ENCODE results near the gene DDC. TPM values are rescaled to one million over a fixed set of nuclear protein-coding genes. Genes with fewer than 3 reads are reported as not detected.

DDC gene
- total RNA-seq, 2 donors from 2014 or later, result 1.5 to 1.9 TPM

GRCh38 chr7:50455658-50456057 is 109.5 kb downstream of the DDC start:
- Histone ChIP-seq H3K4me1 (replicated peaks) (no peaks in the 10 kb centered on the region), H3K27ac (no peak overlapping the region), H3K36me3 (no peaks in the 10 kb centered on the region), H3K9me3 (no peaks in the 10 kb centered on the region), H3K4me3 (no peak overlapping the region), H3K27me3 (replicated peaks; ENCODE audit: insufficient read depth) (no peaks in the 10 kb centered on the region)
- TF ChIP-seq POLR2AphosphoS5 (IDR thresholded peaks at IDR 0.05), result no peak
- no peak for DNase-seq (ENCODE audit: low spot score)
- intact Hi-C loops (cut with DNase I), result no loop called here

DNA sequence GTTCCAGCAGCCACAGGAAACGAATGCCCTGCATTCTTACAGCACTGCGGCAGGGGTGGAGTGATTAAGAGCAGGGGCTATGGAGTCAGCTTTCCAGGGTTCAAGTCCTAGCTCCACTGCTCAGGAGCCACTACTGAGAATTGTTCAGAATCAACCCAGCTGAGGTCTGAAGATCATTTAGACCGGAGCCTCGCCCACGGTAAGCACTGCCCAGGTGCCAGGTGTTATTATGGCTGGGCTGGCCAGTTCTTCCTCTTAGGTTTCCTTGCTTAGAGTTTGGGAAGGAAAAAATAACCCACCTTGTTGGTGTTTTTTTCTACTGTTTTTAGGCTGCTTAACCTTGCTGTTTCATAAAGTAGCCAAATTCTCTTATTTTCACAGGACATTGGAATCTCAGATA is 110.2 kb downstream of the DDC start:
- Histone ChIP-seq H3K4me1 (replicated peaks) (no peaks in the 10 kb centered on the region), H3K27me3 (replicated peaks; ENCODE audit: insufficient read depth) (no peaks in the 10 kb centered on the region), H3K9me3 (no peaks in the 10 kb centered on the region), H3K36me3 (no peaks in the 10 kb centered on the region), H3K4me3 (no peak overlapping the region), H3K27ac (no peak overlapping the region)
- TF ChIP-seq POLR2AphosphoS5 (IDR thresholded peaks at IDR 0.05), result no peak
- TF ChIP-seq, protein P1, sequence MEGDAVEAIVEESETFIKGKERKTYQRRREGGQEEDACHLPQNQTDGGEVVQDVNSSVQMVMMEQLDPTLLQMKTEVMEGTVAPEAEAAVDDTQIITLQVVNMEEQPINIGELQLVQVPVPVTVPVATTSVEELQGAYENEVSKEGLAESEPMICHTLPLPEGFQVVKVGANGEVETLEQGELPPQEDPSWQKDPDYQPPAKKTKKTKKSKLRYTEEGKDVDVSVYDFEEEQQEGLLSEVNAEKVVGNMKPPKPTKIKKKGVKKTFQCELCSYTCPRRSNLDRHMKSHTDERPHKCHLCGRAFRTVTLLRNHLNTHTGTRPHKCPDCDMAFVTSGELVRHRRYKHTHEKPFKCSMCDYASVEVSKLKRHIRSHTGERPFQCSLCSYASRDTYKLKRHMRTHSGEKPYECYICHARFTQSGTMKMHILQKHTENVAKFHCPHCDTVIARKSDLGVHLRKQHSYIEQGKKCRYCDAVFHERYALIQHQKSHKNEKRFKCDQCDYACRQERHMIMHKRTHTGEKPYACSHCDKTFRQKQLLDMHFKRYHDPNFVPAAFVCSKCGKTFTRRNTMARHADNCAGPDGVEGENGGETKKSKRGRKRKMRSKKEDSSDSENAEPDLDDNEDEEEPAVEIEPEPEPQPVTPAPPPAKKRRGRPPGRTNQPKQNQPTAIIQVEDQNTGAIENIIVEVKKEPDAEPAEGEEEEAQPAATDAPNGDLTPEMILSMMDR (IDR thresholded peaks at IDR 0.05), result no peak
- TF ChIP-seq POLR2A (IDR thresholded peaks at IDR 0.05), result no peak
- intact Hi-C loops (cut with DNase I), result no loop called here
- 62% methylated on average over 5 of the region's 5 CpGs for WGBS
- no peak for DNase-seq (ENCODE audit: low spot score)

DNA sequence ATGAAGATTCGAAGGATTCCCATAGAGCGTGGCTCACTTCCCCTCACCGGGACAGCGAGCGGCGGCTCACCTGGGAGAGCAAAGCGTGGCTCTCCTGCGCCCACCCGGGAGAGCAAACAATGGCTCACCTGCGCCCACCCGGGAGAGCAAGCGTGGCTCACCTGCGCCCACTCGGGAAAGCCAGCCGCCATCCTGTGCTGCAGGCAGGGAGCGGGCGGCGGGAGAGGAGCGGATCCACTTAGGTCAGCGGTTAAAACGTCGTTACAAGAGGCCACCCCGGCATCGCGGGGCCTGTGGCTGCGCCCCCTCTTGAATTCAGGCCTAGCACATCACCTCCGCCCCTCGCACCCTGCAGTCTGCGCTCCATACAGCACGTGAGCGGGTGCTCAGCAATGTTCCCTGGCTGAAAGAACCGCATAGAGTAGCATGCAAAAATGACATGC is 114.6 kb downstream of the DDC start:
- intact Hi-C loops (cut with DNase I), result no loop called here
- 27% methylated on average over 32 of the region's 32 CpGs for WGBS

GRCh38 chr7:50449881-50450589 is 115.2 kb downstream of the DDC start, which contains the start of gene FIGNL1:
Gene FIGNL1, minus strand, starts transcription at chr7:50450350. Its CDS starts 3,063 bp downstream, at chr7:50447287.
- Histone ChIP-seq H3K4me1 (replicated peaks) (no peaks in the 10 kb centered on the region), H3K27me3 (replicated peaks; ENCODE audit: insufficient read depth) (no peaks in the 10 kb centered on the region), H3K9me3 (no peaks in the 10 kb centered on the region), H3K36me3 (peaks cover 0 to 4% of the 10 kb centered on the region in 2 donors), H3K27ac (peak within 1 kb of the TSS; percentile 66 to 74), H3K4me3 (peak within 1 kb of the TSS; percentile 61 to 76)
- DNase-seq (ENCODE audit: low spot score), result peak; percentile 44
- TF ChIP-seq POLR2AphosphoS5 (IDR thresholded peaks at IDR 0.05), result peak; percentile 32
- TF ChIP-seq, protein P1 (IDR thresholded peaks at IDR 0.05), result peak in 1 of 4 experiments; percentile 15
- no peak for TF ChIP-seq POLR2A (IDR thresholded peaks at IDR 0.05)
- intact Hi-C loops (cut with DNase I), result no loop called here
- WGBS, result under 1% methylated on average over 49 of the region's 63 CpGs

More for the DNA sequence above, 114.6 kb downstream of the DDC start:
- Histone ChIP-seq H3K4me3 (peak overlapping the region; percentile 61 to 76), H3K4me1 (replicated peaks) (no peaks in the 10 kb centered on the region), H3K27me3 (replicated peaks; ENCODE audit: insufficient read depth) (no peaks in the 10 kb centered on the region), H3K36me3 (peaks cover 0 to 4% of the 10 kb centered on the region in 2 donors), H3K27ac (peak overlapping the region; percentile 66 to 74), H3K9me3 (no peaks in the 10 kb centered on the region)
- no peak for DNase-seq (ENCODE audit: low spot score)
- TF ChIP-seq POLR2AphosphoS5 (IDR thresholded peaks at IDR 0.05), result no peak
- no peak for TF ChIP-seq POLR2A (IDR thresholded peaks at IDR 0.05)
- TF ChIP-seq, protein P1 (IDR thresholded peaks at IDR 0.05), result no peak

DNA sequence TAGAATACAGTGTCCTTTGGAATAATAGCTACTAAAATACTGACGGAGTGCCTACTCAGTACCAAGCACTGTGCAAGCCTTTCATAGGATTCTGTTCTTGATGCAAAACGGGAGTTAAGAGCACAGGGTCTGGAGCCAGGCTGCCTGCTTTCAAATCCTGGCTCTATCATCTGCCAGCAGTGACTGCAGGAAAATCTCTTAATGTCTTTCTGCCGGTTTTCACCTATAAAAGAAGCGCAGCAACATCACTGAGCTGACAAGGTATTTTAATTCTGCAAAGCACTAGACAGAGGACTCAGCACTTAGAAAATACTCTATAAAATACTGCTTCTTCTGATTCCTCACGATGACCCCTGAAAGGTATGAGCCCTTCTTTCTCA is 115.7 kb downstream of the DDC start:
- Histone ChIP-seq H3K9me3 (no peaks in the 10 kb centered on the region), H3K36me3 (peaks cover 0 to 4% of the 10 kb centered on the region in 2 donors), H3K4me1 (replicated peaks) (no peaks in the 10 kb centered on the region), H3K4me3 (peak overlapping the region; percentile 61 to 76), H3K27me3 (replicated peaks; ENCODE audit: insufficient read depth) (no peaks in the 10 kb centered on the region), H3K27ac (peak overlapping the region; percentile 66 to 74)
- TF ChIP-seq POLR2AphosphoS5 (IDR thresholded peaks at IDR 0.05) (no peak), POLR2A (IDR thresholded peaks at IDR 0.05) (no peak)
- TF ChIP-seq, protein P1 (IDR thresholded peaks at IDR 0.05), result no peak
- intact Hi-C loops (cut with DNase I), result no loop called here
- DNase-seq (ENCODE audit: low spot score), result no peak
- 8% methylated on average over 5 of the region's 5 CpGs for WGBS
